Putamen (tissue), 1 donor: ENCODE data around the gene ACP4.
"Not testable (repeated sequence)": the region's sequence is repeated elsewhere in the genome, so short reads cannot be mapped to it uniquely, and the experiment has no call there.

Experiments used
- DNase-seq: peaks from one replicate; pipeline ENCODE4 v3.0.0-alpha.2; 2016; ENCODE audit warnings: low spot score

Gene ACP4, protein sequence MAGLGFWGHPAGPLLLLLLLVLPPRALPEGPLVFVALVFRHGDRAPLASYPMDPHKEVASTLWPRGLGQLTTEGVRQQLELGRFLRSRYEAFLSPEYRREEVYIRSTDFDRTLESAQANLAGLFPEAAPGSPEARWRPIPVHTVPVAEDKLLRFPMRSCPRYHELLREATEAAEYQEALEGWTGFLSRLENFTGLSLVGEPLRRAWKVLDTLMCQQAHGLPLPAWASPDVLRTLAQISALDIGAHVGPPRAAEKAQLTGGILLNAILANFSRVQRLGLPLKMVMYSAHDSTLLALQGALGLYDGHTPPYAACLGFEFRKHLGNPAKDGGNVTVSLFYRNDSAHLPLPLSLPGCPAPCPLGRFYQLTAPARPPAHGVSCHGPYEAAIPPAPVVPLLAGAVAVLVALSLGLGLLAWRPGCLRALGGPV

DNA sequence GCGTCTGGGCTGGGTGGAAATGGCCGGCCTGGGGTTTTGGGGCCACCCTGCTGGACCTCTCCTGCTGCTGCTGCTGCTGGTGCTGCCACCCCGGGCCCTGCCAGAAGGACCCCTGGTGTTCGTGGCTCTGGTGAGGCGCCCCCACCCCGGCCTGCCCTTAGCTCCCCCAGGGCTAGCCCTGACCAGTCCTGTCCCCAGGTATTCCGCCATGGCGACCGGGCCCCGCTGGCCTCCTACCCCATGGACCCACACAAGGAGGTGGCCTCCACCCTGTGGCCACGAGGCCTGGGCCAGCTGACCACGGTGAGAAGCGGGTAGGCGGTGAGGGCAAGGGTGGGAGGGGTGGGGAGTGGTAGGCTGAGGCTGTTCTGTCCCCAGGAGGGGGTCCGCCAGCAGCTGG lies at the start of gene ACP4:
Gene ACP4, plus strand, starts transcription at position 20 of the 400 bp plus-strand sequence. Its CDS starts 0 bp downstream, at position 20.
- no peak for DNase-seq

DNA sequence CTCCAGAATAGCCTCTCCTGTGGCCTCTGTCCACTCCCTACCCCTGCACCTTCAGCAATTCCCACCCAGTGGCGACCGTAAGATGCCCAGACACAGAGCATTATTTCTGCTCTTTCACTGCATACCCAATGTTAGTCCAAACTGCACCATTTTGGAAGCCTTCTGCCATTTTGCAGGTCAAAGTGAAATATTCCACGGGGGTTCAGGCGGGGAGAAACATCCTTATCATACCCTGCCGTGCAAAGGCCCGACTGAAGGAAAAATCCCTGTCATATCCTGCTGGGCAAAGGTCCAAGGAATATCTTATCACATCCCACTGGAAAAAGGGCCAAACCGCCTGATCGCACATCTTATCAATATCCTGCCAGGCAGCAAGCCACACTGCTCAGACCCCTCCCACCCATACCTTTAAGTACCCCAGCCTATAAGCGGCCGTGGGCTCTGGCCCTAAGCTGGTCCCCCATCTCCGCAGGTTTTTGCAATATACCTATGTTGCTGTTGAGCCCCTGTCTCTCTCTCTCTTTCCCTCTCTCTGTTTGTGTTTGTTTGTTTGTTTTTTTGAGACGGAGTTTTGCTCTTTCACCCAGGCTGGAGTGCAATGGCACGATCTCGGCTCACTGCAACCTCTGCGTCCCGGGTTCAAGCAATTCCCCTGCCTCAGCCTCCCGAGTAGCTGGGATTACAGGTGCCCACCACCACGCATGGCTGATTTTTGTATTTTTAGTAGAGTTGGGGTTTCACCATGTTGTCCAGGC lies 48.9 kb upstream of the ACP4 start:
- no peak for DNase-seq

DNA sequence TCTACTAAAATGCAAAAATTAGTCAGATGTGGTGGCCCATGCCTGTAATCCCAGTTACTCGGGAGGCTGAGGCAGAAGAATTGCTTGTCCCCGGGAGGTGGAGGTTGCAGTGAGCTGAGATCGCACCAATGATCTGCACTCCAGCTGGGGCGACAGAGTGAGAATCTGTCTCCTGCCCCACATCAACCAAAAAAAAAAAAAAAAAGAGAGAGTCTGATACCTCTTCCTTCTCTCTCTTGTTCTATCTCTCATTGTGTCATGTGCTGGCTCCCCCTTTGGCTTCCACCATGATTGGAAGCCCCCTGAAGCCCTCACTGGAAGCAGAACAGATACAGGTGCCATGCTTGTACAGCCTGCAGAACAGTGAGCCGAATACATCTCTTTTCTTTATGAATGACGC lies 46.7 kb upstream of the ACP4 start:
- DNase-seq, result no peak

DNA sequence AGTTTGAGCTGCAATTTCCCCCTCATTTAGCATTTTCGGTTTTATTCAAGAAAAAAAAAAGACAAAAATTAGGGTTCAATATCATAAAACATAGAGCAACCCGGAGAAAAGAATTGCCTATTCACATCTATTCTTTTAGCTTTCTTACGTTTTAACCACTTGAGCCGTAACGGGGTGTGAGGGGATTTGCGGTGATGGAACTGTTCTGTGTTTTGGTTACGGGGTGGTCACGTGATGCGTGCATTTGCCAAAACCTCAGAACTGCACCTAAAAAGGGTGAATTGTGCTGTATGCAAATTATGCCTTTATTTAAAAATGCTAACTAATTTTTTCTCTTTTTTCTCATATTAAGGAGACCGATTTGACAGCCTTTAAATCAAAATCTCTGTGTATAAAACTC lies 45.0 kb upstream of the ACP4 start:
- no peak for DNase-seq

DNA sequence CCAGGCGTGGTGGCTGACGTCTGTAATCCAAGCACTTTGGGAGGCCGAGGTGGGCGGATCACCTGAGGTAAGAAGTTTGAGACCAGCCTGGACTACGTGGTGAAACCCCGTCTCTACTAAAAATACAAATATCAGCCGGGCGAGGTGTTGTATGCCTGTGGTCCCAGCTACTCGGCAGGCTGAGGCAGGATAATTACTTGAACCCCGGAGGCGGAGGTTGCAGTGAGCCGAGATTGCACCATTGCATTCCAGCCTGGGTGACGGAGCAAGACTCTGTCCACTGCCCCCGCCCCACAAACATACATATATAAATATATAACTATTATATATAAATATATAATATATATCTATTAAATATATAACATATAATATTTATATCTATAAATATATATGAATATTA lies 43.1 kb upstream of the ACP4 start:
- DNase-seq, result not testable (repeated sequence)

DNA sequence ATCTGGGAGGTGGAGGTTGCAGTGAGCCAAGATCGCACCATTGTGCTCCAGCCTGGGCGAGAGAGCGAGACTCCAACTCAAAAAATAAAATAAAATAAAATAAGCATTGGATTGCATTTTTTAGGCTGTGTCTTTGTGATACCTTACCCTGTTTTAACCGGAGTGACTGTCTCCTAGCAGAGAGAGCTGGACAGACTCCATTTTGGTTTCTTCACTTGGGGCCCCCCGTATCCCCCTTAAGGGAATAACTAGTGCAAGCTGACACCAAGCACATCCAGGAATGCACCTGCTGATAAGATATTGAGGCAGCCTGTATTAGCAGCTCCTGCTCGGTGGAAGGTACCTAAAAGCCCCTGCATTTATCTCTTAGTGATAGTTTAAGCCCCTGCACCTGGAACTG lies 40.7 kb upstream of the ACP4 start:
- no peak for DNase-seq

DNA sequence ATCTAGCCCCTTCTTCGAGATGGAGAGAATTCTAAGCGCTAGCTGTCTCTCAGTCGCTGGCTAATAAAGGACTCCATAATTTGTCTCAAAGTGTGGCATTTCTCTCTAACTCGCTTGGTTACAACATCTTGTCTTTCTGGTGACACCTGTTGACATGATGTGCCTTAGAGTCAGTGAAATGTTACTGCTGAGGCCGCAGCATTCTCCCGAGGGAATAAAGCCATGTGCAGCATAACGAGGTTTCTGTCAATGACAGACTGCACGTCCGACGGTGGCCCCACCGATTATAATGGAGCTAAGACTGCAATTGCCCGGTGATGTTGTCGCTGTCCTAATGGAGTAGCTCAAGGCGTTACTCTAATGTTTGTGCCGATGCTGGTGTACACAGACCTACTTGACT lies 40.2 kb upstream of the ACP4 start:
- no peak for DNase-seq

DNA sequence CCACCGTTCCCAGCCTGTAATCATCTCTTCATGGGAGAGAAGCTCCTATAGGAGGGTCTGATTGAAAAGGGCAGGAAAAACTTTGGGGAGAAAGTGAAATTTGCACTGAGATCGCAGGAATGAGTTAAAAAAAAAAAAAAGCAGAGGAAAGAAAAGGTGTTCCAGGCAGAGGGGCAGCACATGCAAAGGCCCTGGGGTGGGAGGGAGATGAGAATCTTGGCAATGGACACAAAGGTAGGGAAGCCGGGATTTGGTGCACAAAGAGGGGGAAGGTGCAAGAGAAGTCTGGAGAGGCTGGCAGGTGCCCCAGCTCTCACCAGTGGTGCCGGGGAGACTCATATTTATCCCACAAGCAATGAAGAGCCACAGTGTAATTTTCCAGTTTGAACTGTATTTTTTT lies 36.3 kb upstream of the ACP4 start:
- no peak for DNase-seq

DNA sequence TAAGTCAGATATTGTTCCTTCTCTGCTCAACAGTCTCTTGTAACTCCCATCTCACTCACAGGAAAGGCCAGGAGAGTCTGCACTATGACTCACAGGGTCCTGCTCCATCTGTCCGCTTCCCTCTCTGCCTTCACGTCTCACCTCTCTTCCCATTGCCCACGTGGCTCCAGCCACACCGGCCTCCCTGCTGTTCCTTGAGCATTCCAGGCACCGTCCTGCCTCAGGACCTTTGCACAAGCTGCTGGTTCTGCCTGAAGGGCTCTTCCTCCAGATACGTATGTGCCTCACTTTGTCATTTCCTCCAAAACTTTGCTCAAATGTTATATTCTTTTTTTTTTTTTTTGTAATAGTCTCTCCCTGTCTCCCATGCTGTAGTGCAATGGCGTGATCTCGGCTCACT lies 34.0 kb upstream of the ACP4 start:
- not testable (repeated sequence) for DNase-seq

DNA sequence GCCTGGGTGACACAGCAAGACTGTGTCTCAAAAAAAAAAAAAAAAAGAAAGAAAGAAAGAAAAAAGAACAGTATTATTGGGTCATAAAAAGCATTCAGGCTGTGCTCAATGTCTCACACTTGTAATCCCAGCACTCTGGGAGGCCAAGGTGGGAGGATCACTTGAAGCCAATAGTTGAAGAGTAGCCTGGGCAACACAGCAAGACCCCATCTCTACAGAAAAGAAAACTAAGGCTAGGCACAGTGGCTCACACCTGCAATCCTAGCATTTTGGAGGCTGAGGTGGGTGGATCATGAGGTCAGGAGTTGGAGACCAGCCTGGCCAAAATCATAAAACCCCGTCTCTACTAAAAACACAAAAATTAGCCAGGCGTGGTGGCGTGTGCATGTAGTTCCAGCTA lies 32.6 kb upstream of the ACP4 start:
- DNase-seq, result not testable (repeated sequence)

DNA sequence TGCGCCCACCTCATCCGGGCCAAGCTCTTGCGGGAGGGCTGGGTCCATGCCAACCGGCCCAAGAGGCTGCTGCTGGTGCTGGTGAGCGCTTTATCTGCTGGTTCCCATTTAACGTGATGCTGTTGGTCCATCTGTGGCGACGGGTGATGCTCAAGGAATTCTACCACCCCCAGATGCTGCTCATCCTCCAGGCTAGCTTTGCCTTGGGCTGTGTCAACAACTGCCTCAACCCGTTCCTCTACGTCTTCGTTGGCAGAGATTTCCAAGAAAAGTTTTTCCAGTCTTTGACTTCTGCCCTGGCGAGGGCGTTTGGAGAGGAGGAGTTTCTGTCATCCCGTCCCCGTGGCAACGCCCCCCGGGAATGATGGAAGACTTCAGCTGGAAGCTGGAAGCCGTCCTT lies 31.1 kb upstream of the ACP4 start:
- DNase-seq, result not testable (repeated sequence)

DNA sequence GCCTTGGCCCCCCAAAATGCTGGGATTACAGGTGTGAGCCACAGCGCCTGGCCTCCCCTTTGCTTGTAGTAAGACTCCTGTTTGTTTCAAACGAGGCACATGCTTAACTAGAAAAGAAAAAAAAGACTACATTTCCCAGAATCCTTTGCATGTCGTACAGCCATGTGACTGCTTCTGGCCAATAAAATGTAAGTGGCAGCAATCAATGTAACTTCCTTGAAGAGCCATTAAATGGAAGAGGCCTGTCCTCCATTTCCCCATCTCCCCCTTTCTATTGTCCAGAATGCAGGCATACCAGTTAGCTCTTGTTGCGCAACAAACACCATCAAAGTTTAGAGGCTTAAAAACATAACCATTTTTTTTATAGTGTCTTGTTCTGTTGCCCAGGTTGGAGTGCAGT lies 30.3 kb upstream of the ACP4 start:
- no peak for DNase-seq

DNA sequence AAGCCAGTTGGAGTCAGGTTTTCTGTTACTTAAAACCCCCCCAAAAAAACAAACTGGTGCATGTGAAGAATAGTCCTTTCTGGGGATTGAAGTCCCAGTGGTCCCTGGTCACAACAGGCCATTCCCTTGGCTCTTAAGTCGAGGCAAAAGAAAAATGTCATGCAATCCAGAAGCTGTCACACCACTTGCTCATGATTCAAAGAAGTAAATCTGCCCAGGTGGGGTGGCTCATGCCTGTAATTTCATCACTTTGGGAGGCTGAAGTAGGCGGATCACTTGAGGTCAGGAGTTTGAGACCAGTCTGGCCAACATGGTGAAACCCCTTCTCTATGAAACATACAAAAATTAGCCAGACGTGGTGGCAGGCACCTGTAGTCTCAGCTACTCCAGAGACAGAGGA lies 28.7 kb upstream of the ACP4 start:
- DNase-seq, result not testable (repeated sequence)

DNA sequence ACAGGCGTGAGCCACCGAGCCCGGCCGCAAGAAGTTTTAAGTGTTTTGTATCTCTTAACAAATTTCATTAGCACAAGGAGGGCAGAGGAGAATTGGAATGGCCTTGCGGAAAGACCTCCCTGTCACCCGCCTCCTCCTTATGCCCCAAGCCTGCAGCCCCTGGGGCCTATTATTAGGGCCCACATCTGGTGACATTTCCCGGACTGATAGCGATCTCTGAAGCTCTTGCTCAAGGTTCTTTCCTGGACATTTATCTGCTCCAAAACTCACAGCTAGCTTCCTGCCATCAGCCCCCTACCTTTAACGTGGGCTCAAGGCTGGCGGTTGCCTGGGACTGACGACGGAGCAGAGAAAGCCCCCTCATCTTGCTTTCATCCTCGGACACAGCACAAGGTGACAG lies 26.7 kb upstream of the ACP4 start:
- not testable (repeated sequence) for DNase-seq

DNA sequence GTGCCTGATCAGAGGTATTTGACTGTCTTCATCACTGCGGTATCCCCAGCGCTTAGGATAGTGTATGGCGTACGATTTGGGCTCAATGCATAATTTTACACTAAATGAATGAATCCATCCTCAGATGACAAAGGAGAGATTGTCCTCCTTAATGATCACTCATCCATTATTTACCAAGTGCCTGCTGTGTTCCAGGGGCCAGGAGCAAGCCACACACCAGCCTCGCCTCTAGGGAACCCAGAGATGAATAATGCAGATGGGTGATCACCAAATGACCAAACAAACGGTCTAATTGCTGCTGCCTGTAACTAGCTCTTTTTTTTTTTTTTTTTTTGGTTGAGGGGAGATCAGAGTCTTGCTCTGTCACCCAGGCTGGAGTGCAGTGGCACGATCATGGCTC lies 25.8 kb upstream of the ACP4 start:
- no peak for DNase-seq

DNA sequence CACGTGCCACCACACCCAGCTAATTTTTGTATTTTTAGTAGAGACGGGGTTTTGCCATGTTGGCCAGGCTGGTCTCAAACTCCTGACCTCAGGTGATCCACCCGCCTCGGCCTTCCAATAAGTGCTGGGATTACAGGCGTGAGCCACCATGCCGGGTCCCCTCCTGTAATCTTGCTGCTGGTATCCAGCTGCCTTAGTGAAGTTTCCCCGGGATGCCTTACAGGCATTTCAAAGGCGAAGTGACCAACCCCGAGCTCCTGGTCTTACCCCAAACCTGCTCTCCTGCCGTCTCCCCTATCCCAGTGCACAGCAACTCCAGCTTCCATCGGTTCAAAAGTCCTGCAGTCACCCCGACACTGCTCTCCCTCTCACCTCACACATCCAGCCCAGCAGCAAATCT lies 23.5 kb upstream of the ACP4 start:
- DNase-seq, result not testable (repeated sequence)

DNA sequence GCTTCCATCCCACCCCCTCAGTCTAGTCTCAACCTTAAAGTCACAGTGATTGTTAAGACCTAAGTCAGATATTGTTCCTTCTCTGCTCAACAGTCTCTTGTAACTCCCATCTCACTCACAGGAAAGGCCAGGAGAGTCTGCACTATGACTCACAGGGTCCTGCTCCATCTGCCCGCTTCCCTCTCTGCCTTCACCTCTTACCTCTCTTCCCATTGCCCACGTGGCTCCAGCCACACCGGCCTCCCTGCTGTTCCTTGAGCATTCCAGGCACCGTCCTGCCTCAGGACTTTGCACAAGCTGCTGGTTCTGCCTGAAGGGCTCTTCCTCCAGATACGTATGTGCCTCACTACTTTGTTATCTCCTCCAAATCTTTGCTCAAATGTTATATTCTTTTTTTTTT lies 23.0 kb upstream of the ACP4 start:
- DNase-seq, result not testable (repeated sequence)

DNA sequence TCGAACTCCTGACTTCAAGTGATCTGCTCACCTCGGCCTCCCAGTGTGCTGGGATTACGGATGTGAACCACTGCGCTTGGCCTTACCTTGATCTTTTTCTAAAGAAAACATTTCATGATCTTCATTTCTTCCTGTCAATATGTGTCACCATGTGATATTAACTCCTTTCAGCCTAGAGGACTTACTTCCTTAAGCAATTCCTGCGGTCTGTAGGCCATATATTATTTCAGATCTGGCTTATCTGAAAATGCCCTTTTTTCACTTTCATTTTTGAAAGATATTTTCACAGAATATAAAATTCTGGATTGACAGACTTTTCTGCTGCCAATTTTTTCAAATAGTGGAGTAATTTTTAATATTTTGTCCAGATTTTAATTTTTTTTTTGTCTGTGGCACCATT lies 21.9 kb upstream of the ACP4 start:
- DNase-seq, result no peak

DNA sequence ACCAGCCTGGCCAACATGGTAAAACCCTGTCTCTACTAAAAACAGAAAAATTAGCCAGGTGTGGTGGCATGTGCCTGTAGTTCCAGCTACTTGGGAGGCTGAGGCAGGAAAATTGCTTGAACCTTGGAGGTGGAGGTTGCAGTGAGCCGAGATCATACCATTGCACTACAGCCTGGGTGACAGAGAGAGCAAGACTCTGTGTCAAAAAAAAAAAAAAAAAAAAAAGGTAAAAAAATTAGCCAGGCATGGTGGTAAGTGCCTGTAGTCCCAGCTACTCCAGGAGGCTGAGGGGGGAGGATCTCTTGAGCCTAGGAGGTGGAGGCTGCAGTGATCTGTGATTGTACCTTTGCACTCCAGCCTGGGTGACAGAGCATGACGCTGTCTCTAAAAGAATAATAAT lies 20.1 kb upstream of the ACP4 start, which contains the start of gene GPR32:
Gene GPR32, plus strand, starts transcription at position 301 of the 400 bp plus-strand sequence. CDS start 137 bp downstream, outside the sequence.
- DNase-seq, result not testable (repeated sequence)

DNA sequence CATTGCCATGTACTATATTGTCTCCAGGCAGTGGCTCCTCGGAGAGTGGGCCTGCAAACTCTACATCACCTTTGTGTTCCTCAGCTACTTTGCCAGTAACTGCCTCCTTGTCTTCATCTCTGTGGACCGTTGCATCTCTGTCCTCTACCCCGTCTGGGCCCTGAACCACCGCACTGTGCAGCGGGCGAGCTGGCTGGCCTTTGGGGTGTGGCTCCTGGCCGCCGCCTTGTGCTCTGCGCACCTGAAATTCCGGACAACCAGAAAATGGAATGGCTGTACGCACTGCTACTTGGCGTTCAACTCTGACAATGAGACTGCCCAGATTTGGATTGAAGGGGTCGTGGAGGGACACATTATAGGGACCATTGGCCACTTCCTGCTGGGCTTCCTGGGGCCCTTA lies 19.3 kb upstream of the ACP4 start:
- no peak for DNase-seq

DNA sequence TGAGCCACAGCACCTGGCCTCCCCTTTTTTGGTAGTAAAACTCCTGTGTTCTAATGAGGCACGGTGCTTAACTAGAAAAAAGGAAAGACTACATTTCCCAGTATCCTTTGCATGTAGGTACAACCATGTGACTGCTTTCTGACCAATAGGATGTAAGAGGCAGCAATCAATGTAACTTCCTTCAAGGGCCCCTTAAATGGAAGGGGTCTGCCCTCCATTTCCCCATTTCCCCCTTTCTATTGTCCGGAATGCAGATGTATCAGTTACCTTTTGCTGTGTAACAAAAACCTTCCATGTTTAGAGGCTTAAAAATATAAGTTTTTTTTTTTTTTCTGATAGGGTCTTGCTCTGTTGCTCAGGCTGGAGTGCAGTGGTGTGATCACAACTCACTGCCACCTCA lies 17.7 kb upstream of the ACP4 start:
- no peak for DNase-seq

DNA sequence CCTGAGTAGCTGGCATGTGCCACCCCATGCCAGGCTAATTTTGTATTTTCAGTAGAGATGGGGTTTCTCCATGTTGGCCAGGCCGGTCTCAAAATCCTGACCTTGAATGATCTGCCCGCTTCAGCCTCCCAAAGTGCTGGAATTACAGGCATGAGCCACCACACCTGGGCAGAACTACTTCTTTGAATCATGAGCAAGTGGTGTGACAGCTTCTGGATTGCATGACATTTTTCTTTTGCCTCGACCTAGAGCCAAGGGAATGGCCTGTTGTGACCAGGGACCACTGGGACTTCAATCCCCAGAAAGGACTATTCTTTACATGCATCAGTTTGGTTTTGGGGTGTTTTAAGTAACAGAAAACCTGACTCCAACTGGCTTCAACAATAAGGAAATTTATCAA lies 17.3 kb upstream of the ACP4 start:
- DNase-seq, result not testable (repeated sequence)

DNA sequence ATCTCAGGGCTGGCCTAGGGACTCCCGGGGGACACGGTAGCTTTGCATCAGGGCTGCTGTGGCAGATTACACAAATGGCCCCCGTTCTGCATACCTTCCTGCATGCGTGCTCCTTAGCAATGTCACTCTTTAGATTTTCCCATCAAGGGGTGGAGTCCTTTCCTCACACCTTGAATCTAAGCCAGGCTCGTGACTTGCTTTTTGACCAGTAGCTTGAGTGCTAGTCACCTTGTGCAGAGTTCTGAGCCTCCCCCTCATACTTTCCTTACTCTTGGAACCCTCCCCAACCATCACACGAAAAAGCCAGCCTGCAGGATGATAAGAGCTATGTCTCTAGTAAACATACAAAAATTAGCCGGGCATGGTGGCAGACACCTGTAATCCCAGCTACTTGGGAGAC lies 16.8 kb upstream of the ACP4 start:
- not testable (repeated sequence) for DNase-seq
